Stimulated activated CD8-positive, alpha-beta memory T cell treated with anti-CD3 and anti-CD28 coated beads, Interleukin-12 subunit alpha, Interleukin-12 subunit beta, amount 100 ng/mL, for 24 hours (primary cell): ENCODE data around the gene VENTX.

Experiments used
- DNase-seq: peaks from one replicate; pipeline ENCODE4 v3.0.0-alpha.2; 2020; ENCODE audit errors: extremely low read depth

VENTX gene

DNA sequence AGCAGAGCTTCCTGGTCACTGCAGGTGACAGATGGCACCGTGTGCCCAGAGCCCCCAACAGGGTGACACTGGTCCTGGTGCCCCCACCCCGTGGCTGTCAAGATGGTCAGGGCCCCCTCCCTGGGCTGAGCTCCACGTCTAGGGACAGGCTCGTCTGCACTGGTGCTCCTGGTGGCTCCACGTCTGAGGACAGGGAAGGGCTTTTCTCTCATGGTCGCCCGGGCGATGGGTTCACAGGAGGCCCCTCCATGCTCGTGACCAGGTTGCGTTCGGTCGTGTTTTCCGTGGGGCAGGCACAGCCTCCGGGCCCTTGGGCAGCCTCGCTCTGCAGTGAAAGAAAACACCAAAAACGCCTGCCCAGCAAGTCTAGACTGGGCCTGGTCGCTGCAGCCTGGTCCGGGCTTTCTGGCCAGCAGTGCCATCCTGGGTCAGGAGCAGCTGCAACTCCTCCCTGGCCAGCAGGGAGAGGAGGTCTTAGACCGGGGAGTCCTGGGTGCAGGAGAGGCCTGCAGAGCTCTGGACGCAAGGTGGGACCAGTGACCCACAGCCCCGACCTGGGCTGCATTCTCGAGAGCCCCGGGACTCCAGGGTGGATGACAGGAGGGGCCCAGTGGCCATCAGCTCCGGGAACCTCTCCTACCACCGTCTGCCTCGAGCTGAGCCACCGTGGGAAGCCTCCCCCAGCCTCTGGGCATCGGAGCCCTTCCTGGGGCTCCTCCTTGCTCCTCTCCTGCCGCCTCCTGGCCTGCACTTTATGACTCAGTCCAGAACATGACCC, 35.5 kb upstream of the VENTX start:
- no peak for DNase-seq

DNA sequence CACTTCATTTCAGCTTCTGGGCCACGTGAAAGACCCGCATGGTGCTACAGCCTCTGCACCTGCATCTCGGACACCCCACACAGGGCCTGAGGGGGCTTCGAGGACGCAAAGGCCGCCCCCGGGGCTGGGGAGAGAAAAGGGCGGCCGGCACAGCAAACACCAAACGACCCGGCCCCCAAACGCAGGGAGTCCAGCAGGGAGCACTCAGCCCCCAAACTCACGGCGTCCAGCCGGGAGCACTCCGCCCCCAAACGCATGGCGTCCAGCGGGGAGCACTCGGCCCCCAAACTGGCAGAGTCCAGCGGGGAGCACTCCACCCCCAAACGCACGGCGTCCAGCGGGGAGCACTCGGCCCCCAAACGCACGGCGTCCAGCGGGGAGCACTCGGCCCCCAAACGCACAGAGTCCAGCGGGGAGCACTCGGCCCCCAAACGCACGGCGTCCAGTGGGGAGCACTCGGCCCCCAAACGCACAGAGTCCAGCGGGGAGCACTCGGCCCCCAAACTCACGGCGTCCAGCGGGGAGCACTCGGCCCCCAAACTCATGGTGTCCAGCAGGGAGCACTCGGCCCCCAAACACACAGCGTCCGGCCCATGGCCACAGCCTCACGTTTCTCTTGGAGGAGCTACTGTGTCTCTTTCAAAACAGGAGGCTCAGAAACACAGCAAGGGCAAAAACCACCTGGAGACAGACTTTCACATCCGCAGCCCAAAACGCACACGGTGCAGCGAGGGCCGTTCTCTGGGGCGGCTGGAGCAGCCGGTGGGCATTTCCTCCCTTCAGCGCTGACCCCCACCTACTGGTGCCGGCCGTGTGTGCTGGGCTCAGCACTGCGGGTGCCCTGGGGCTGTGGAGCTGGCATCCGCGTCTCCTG, 34.6 kb upstream of the VENTX start:
- DNase-seq = no peak

DNA sequence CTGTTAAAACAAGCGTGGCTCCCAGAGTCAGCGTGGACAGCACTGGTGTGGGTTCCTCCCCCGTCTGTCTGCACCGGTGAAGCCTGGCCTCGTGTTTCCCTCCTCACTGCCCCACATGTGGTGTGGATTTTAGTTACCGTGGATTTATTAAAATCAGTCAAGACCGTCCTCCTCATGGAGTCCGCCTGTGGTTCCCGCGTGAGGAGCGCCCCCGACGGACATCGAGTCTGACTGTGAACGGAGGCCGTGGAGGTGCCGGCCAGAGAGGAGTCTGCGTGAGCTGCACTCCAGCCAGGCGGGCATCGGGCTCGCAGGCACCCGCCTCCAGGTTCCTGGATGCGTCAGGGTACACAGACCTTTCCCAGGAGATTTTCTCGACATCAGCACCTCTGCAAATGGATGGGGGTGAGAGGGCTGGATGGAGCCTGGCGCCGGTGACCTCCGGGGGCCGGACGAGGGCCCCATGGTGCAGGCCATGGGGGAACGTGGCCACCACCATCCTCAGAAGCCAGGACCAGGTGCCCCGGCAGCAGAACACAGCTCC, 33.9 kb upstream of the VENTX start:
- DNase-seq = no peak

DNA sequence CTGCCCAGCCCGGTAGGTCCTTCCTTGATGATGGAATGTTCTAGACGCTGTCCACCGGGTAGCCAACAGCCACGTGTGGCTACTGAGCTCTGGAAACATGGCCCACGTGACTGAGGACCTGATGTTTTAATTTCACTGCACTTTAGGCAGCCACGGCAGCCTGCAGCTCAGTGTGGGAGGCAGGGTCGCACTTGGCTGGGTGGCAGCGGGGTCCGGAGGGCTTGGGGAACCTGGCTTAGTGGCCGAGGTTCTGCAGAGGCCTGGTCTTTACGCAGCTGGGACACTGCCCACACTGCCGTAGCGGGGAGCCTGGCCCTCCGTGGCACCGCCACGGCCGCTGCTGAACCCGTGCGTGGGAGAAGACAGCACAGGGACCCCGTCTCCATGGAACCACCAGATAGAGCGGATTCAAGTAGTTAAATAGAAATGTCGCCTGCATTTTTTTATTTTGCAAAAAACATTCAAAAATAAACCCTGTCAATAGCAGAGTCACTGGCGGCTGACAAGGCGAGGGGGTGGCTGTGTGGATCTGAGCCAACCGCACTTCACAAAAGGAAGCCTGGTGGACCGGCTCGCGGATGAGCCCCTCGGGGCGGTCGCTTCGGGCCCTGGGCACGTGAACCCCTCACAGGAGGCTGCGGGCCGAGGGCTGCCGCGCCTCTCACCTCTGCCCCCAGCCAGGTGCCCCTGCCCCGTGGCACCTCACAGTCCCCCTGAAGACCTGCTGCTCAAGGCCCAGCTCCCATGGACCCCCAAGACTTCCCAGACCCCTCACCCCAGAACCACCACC, 33.2 kb upstream of the VENTX start:
- no peak for DNase-seq

DNA sequence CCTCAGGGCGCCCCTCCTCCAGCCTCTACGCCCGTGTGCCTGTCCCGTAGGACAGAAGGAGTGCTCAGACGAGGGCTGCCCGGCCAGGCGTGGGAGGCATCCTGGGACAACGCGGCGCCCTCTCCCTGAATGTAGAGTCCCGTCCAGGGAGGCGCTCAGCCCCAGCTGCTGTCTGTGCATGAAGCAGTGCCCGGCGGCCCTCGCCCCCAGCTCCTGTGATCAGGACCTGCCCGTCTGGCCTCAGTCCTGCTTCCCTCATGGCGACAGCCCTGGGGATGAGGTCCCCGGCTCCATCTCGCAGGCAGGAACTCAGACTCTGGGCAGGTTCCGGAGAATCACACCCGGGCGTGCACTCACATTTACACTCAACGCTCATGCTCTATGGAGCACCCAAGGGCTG, 32.5 kb upstream of the VENTX start:
- no peak for DNase-seq

DNA sequence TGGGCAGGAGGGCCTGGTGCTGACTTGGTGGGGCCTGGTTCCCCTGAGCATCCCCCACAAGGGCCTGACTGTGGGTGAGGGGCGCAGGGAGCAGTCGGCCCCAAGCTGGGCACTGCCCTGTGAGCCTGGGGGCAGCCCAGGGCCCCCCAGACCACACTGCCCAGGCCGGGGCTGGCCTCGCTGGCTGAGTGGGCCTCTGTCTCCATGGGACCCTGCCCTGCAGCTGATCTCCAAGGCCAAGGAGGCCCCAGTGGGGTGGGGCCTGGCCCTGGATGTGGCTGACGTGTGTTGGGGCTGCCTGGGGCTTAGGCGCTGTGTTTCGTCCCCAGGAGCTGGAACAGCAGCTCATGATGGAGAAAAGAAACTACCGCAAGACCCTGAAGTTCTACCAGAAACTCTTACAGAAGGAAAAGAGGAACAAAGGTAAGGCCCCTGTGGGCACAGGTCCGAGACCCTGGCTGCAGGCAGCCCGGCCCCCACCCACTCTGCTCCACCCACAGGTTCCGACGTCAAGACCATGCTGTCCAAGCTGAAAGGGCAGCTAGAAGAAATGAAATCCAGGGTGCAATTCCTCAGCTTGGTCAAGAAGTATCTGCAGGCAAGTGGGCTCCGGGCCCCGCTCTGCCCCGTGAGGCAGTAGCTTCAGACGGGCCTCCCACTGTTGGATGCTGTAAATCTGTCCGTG, 31.2 kb upstream of the VENTX start:
- no peak for DNase-seq

DNA sequence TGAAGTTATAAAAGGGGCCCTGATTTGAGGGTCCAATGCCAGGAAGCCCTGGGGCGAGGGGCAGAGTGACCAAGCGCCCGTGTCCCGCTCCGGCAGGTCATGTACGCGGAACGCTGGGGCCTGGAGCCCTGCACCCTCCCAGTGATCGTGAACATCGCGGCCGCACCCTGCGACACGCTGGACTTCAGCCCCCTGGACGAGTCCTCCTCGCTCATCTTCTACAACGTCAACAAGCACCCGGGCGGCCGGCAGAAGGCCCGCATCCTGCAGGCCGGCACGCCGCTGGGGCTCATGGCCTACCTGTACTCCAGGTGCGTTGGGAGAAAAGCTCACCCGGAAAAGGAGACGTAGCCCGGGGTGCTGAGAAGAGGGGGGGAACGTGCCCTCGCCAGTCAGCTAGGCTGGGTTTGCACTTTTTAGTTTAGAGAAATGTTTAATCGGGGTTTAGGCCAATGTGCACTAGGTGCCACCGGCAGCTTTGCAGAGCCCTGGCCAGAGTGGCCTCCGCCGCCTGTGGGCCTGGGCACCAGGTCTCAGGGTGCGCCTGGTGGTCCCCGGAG, 30.5 kb upstream of the VENTX start:
- no peak for DNase-seq

DNA sequence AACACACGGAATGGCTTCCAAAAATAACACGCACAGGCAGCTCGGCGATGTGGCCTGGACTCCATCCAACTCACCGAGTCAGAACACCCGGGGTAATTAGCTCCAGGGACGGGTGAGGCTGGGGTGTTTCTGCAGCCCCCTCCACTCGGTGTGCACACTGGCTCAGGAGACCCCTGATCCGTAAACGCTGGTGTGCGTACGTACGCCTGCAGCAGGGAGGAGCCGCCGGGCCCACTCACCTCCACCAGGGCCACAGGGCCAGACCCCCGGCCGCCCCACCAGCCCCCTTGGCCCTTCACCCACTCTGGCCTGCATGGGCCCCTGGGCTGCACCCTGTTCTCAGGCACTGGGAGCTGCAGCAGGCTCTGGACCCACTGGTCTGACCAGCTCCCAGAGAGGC, 30.0 kb upstream of the VENTX start:
- DNase-seq = no peak

DNA sequence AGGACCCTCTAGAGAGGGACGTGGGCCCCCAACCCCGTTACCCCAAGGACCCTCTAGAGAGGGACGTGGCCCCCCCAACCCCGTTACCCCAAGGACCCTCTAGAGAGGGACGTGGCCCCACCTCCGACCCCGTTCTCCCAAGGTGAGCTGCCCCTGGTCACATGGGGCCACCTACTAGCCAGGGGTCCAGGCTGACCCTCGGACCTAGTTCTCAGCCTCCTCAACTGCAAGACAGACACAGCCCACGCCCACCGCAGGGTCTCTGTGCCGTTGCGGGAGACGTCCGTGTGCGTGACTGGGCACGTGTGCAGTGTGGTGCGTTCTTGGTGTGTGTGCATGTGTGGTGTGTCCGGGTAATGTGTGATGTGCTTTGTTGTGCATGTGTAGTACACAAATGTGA, 29.2 kb upstream of the VENTX start:
- no peak for DNase-seq

DNA sequence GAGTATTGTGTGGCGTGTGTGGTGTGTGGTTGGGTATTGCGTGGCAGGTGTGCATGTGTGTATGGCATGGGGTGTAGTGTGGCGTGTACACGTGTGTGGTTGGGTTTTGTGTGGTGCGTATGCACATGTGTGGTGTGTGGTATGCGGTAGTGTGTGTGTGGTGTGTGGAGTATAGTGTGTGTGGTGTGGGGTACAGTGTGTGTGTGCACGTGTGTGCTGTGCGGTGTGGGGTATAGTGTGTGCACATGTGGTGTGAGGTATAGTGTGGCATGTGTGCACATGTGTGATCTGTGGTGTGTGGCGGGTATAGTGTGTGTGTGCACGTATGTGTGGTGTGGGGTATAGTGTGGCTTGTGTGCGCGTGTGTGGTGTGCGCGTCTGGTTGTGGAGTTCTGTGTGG, 28.5 kb upstream of the VENTX start:
- no peak for DNase-seq

DNA sequence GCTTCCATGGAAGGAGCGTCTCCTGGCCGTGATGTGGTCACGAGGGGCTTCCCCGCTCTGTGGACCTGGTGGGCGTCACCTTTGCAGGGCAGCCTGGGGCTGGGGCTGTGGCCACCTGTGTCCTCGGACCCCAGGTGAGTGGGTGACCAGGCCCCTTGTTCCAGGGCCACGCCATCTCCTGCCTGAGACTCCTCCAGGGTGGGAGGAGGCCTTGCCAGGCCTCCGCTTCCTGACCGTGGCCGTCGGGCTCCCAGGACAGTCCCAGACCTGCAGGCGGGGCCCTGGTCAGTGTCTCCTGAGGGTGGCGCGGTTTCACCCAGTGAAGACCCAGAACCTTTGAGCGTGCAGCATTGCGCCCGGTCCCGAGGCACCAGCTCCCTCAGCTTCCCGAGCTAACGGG, 28.0 kb upstream of the VENTX start:
- DNase-seq = no peak

DNA sequence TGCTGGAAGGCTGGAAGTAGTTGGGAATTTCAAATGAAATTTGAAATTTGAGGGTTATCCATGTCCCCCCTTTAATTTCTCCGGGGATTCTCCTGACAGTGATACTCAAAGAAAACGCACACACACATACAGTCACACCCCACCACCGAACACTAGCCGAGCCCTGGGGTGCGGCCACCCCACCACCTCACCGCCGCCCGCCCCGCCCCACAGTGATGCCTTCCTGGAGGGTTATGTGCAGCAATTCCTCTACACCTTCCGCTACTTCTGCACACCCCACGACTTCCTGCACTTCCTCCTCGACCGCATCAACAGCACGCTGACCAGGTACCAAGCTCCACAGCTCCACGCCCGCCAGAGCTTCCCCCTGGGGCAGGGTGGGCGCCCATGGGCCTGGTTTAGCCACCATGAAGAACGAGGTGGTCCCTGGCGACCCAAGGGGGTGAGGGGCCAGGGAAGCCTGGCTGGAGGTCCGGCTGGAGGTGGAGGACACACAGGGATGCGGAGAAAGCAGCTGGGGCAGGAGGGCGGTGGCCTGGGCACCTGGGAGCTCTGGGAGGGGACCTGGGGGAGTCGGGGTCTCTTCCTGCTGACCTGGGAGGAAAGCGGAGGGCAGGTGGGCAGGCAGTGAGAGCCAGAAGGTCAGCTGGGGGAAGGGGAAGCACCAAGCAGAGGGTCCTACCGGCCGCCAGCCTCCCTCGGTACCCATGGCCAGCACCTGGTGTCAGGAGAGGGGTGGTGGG, 27.1 kb upstream of the VENTX start:
- no peak for DNase-seq

DNA sequence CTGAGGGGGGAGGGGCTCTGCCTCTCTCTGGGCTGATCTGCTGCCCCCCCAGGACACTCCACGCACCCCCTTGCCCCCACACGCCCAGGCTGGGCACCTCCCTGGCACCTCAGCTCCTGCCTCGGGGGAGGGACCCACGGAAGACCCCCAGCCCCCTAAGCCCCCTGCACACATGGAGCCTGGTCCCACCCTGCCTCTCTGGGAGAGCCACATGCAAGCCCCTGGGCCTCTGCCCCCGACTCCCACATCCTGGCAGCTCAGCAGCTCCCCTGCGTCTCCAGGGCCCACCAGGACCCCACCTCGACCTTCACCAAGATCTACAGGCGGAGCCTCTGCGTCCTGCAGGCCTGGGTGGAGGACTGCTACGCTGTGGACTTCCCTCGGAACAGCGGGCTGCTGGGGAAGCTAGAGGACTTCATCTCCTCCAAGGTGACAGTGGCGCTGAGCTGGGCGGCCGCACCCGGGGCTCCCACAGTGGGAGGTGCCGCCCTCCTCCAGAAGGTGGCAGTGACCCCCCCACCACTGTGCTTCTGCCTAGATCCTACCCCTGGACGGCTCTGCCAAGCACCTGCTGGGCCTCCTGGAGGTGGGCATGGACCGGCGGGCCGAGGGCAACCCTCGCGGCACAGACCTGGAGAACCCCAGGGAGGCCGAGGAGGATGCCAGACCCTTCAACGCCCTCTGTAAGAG, 26.4 kb upstream of the VENTX start:
- DNase-seq = no peak

DNA sequence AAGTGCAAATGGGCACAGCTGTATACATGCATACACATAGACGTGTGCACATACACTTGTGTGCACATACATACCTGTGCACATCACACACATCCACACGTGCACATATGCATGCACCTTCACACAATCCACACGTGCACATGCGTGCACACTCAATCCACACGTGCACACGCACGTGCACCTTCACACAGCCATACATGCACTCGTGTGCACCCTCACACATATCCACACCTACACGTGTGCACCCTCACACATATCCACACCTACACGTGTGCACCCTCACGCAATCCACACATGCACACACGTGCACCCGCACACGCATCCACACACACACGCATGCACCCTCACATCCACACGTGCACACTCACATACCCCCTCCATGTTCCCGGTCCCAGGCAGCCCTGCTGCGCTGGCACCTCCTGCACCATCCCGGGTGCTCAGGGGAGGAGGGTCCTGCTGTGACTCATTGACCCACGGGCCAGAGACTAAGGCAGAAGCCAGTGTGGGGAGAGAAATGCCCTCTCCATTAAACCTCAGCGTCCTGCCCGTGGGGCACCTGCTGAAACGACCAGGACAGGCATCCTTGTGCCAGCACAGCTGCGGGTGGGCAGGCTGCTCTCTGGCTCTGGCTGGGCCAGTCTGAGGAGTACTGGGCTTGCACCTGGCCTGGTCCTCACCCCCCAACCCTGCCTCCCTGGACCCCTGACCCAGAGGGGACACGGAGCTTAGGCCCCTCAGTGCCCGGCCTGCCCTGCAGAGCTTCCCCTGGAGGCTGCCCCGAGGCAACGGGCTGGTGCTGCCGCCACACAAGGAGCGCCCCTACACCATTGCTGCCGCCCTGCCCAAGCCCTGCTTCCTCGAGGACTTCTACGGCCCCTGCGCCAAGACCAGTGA, 25.4 kb upstream of the VENTX start:
- DNase-seq = no peak

DNA sequence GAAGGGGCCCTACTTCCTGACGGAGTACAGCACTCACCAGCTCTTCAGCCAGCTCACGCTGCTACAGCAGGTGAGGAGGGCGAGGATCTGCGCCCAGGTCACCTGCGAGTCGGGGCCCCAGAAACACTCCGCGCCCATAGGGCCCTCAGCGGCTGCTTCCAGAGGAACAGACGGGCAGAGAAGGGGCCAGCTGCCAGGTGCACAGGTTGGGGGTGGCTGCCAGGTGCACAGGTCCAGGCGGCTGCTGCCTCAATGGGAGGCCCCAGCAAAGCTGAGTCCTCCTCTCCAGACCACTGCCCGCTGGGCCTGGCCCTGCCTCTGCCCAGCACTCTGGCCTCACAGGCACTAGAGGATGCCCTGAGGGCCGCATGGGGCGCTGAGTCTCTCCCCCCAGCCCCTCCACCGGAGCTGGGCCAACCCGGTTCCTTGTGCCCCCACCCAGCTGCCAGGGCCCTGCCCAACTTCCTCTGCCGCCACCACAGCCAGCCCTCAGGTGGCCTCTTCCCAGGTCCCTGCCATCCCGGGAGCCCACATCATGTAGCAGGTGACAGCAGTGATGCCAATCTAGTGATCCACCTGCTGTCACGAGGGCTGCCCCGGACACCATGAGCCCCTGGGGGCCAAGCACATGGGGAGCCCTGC, 24.7 kb upstream of the VENTX start:
- no peak for DNase-seq

DNA sequence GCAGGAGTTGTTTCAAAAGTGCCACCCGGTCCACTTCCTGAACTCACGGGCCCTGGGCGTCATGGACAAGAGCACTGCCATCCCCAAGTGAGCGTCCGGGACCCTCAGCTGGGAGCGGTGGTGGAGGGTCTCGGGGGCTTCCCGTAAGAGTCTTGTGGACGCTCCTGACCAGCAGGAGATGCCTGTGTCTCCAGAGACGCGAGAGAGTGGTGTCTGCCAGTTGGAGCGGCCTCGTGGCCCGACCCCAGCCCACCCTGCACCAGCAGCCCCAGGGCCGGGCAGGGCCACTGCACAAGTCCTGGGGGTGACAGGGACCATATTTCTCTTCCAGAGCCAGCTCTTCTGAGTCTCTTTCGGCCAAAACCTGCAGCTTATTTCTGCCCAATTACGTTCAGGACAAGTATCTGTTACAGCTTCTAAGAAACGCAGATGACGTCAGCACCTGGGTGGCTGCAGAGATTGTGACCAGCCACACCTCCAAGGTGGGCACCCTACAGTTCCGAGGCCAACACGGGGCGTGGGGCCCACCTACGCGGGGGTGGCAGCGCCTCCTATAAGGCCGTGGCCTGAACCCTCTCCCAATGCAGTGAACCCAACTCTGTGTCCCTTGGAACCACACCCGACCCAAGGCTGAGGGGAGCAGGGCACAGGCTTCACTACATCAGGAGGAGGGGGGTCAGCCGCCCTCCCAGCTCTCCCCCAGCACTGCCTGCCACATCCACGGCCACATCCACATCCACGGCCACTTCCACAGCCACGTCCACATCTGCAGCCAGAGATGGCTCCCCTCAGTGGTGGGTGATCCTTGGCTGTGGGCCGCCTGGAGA, 23.8 kb upstream of the VENTX start:
- no peak for DNase-seq
